DND-41 (cell line): Measurements from ENCODE around the gene HOXD4.

Source experiments
- ATAC-seq: fragments of 200-7000 bp; cut with Tn5 transposase; 3 replicates; pipeline ENCODE4 v1.9.1; 2021; ENCODE audit warnings: low read depth; ENCODE audit not compliant: insufficient read depth
- DNase-seq: peaks from one replicate; pipeline ENCODE4 v3.0.0-alpha.2; 2020
- H2AFZ ChIP-seq: 2 replicates; pipeline ENCODE4 v1.6.0; 2012; ENCODE audit warnings: low read depth, low read length
- H3K27ac ChIP-seq: 2 replicates; pipeline ENCODE4 v1.5.1; 2012; ENCODE audit warnings: low read length, inconsistent platforms
- H3K27me3 ChIP-seq: fragments of 200-600 bp; sonication (generic); 2 replicates; pipeline ENCODE4 v1.6.0; 2012; ENCODE audit warnings: low read length, mild to moderate bottlenecking, inconsistent platforms; ENCODE audit not compliant: insufficient read depth, poor library complexity
- H3K36me3 ChIP-seq: 2 replicates; pipeline ENCODE4 v1.5.1; 2012; ENCODE audit warnings: low read length, inconsistent platforms; ENCODE audit not compliant: insufficient read depth
- H3K4me1 ChIP-seq: 2 replicates; pipeline ENCODE4 v1.5.1; 2012; ENCODE audit warnings: mild to moderate bottlenecking, low read length; ENCODE audit not compliant: insufficient read depth
- H3K4me2 ChIP-seq: 2 replicates; pipeline ENCODE4 v1.6.0; 2012; ENCODE audit warnings: mild to moderate bottlenecking, moderate library complexity, low read length, inconsistent platforms; ENCODE audit not compliant: insufficient read depth
- H3K4me3 ChIP-seq, 2 experiments: fragments of 200-600 bp in 1 of 2; shearing (Covaris generic) in 1 of 2; 2 replicates each; pipeline ENCODE4 v1.5.1; 2012 to 2016; ENCODE audit warnings: inconsistent platforms in 2 of 2, low read length in 2 of 2, mild to moderate bottlenecking in 2 of 2, low read depth in 1 of 2, moderate library complexity in 1 of 2
- H3K79me2 ChIP-seq: 2 replicates; pipeline ENCODE4 v1.6.0; 2012; ENCODE audit warnings: low read length, inconsistent platforms; ENCODE audit not compliant: insufficient read depth
- H3K9ac ChIP-seq: 2 replicates; pipeline ENCODE4 v1.6.0; 2012; ENCODE audit warnings: low read depth, mild to moderate bottlenecking, inconsistent platforms, low read length, moderate library complexity
- H3K9me3 ChIP-seq: 2 replicates; pipeline ENCODE4 v1.5.1; 2012; ENCODE audit warnings: low read length, moderate library complexity, mild to moderate bottlenecking, inconsistent platforms; ENCODE audit not compliant: insufficient read depth, severe bottlenecking
- H4K20me1 ChIP-seq: 2 replicates; pipeline ENCODE4 v1.6.0; 2012; ENCODE audit warnings: low read length; ENCODE audit not compliant: insufficient read depth
- CTCF ChIP-seq: IDR thresholded peaks from 2 replicates; pipeline ENCODE4 v1.5.1; 2012; ENCODE audit warnings: borderline replicate concordance, low read length, moderate library complexity, mild to moderate bottlenecking; ENCODE audit not compliant: poor library complexity, severe bottlenecking; ENCODE audit errors: extremely low read depth
- EZH2 ChIP-seq: IDR thresholded peaks from 3 replicates; pipeline ENCODE4 v1.6.1; 2012; ENCODE audit warnings: borderline replicate concordance, low read depth, mild to moderate bottlenecking, moderate library complexity, low read length, inconsistent platforms; ENCODE audit not compliant: severe bottlenecking

The HOXD4 gene

GRCh38 chr2:176151442-176152287 is at the start of gene HOXD4:
TSS of gene HOXD4 (plus strand) at chr2:176151550. CDS start at chr2:176151634, 84 bp downstream.
- H3K9me3 ChIP-seq = no peaks in the 10 kb centered on the region
- TF ChIP-seq CTCF (no peak), EZH2 (no peak)
- DNase-seq (no peak), ATAC-seq (no peak)
- H3K27ac ChIP-seq = no peak within 1 kb of the TSS
- H3K4me2 ChIP-seq = no peak within 1 kb of the TSS
- no peak within 1 kb of the TSS for H3K4me3 ChIP-seq
- peaks cover 4% of the 10 kb centered on the region for H3K27me3 ChIP-seq
- H4K20me1 ChIP-seq = no peaks in the 10 kb centered on the region
- no peak within 1 kb of the TSS for H3K9ac ChIP-seq
- no peaks in the 10 kb centered on the region for H3K4me1 ChIP-seq
- H3K36me3 ChIP-seq = no peaks in the 10 kb centered on the region
- no peak within 1 kb of the TSS for H2AFZ ChIP-seq
- no peaks in the 10 kb centered on the region for H3K79me2 ChIP-seq

DNA sequence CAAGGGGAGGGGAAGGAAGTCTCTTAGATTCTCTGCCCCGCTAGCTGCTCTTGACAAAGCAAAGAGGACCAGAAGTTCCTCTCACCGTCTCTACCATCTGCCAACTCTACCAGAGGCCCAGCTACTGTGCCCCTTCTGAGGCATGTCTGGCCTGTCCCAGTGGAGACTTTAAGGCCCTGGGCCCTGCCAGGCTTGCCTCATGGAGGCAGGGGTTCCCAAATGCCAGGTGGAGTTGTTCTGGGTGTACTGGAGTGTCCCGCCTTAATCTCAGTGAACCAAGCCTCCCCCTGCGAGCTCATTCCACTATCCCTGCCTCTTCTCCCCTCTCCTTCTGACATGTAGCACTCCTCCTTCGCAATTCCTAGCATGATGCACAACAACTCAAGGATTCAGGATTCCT is 49.5 kb upstream of the HOXD4 start:
- Histone ChIP-seq H3K9me3 (no peaks in the 10 kb centered on the region), H3K4me1 (peaks cover 9% of the 10 kb centered on the region), H2AFZ (no peak overlapping the region), H3K36me3 (no peaks in the 10 kb centered on the region), H3K27ac (no peak overlapping the region), H4K20me1 (no peaks in the 10 kb centered on the region), H3K79me2 (no peaks in the 10 kb centered on the region), H3K27me3 (no peaks in the 10 kb centered on the region), H3K4me2 (no peak overlapping the region), H3K4me3 (no peak overlapping the region), H3K9ac (no peak overlapping the region)
- DNase-seq = no peak
- no peak for TF ChIP-seq CTCF
- TF ChIP-seq EZH2 = no peak
- no peak for ATAC-seq

- peaks cover 9% of the 10 kb centered on the region for H3K4me1 ChIP-seq
- TF ChIP-seq EZH2 = no peak
- TF ChIP-seq CTCF = no peak
- H3K4me2 ChIP-seq = no peak overlapping the region
- H3K27ac ChIP-seq = no peak overlapping the region
- H3K79me2 ChIP-seq = no peaks in the 10 kb centered on the region
- H2AFZ ChIP-seq = no peak overlapping the region
- DNase-seq (no peak), ATAC-seq (no peak)
- H4K20me1 ChIP-seq = no peaks in the 10 kb centered on the region
- no peaks in the 10 kb centered on the region for H3K9me3 ChIP-seq
- H3K27me3 ChIP-seq = no peaks in the 10 kb centered on the region
- H3K36me3 ChIP-seq = no peaks in the 10 kb centered on the region
- no peak overlapping the region for H3K9ac ChIP-seq
- no peak overlapping the region for H3K4me3 ChIP-seq
Measured at GRCh38 chr2:176102309-176102866, 49.0 kb upstream of the HOXD4 start.
